ENCODE results near the gene FALEC.
"Not testable (repeated sequence)": the region's sequence is repeated elsewhere in the genome, so short reads cannot be mapped to it uniquely, and the experiment has no call there.

GRCh38 chr1:150580966-150581365 lies 65.4 kb downstream of the FALEC start:
- TF ChIP-seq, protein P1, sequence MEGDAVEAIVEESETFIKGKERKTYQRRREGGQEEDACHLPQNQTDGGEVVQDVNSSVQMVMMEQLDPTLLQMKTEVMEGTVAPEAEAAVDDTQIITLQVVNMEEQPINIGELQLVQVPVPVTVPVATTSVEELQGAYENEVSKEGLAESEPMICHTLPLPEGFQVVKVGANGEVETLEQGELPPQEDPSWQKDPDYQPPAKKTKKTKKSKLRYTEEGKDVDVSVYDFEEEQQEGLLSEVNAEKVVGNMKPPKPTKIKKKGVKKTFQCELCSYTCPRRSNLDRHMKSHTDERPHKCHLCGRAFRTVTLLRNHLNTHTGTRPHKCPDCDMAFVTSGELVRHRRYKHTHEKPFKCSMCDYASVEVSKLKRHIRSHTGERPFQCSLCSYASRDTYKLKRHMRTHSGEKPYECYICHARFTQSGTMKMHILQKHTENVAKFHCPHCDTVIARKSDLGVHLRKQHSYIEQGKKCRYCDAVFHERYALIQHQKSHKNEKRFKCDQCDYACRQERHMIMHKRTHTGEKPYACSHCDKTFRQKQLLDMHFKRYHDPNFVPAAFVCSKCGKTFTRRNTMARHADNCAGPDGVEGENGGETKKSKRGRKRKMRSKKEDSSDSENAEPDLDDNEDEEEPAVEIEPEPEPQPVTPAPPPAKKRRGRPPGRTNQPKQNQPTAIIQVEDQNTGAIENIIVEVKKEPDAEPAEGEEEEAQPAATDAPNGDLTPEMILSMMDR (IDR thresholded peaks at IDR 0.05): not testable (repeated sequence)
- not testable (repeated sequence) for TF ChIP-seq POLR2A (IDR thresholded peaks at IDR 0.05)

Measured in uterus (tissue), 2 donors.